Measurements from ENCODE around the gene ANXA11.

DNA sequence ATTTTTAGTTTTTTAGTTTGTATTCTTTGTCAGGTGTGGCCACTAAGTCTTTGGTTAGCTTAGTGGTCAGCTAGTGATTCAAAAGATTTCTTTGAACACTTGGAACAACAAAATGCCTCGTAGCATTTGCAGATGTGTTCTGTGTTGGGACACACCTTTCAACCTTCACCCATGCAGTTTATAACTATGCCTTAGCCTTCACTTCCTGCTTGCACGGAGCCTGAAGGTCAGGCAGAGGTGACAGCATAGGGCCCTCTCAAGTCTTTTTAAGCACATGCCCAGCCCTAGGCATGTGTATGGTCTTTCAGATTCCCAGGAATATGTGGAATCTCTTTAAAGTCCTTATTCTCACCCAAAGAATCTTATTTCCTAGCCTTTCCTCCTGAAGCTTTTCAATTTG is 55.2 kb downstream of the ANXA11 start:
- TF ChIP-seq, protein P1, sequence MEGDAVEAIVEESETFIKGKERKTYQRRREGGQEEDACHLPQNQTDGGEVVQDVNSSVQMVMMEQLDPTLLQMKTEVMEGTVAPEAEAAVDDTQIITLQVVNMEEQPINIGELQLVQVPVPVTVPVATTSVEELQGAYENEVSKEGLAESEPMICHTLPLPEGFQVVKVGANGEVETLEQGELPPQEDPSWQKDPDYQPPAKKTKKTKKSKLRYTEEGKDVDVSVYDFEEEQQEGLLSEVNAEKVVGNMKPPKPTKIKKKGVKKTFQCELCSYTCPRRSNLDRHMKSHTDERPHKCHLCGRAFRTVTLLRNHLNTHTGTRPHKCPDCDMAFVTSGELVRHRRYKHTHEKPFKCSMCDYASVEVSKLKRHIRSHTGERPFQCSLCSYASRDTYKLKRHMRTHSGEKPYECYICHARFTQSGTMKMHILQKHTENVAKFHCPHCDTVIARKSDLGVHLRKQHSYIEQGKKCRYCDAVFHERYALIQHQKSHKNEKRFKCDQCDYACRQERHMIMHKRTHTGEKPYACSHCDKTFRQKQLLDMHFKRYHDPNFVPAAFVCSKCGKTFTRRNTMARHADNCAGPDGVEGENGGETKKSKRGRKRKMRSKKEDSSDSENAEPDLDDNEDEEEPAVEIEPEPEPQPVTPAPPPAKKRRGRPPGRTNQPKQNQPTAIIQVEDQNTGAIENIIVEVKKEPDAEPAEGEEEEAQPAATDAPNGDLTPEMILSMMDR (IDR thresholded peaks at IDR 0.05; ENCODE audit: low read depth, low read length): no peak
- TF ChIP-seq MYC (IDR thresholded peaks at IDR 0.05; ENCODE audit: low read depth, low read length): no peak
- no peak for TF ChIP-seq MAX (IDR thresholded peaks at IDR 0.05; ENCODE audit: low read depth, low read length)
